T-cell (primary cell): Measurements from ENCODE around the gene BAIAP2. TPM values are rescaled to one million over a fixed set of nuclear protein-coding genes. Genes with fewer than 3 reads are reported as not detected.
A peak's percentile ranks its signal among the peaks of the same experiment; 100 is the strongest.

Source experiments
- ATAC-seq, 4 experiments: fragments of 200-7000 bp in 3 of 4; fragments of 150-1000 bp in 1 of 4; cut with Tn5 transposase; replicated peaks in 1 of 4; 1 replicate in 3 of 4; 2 replicates in 1 of 4; pipeline ENCODE4 v1.10.0; 2021; ENCODE audit warnings: moderate library complexity in 3 of 4, mild to moderate bottlenecking in 2 of 4, moderate number of reproducible peaks in 1 of 4
- CTCF ChIA-PET, 2 donors: fragments of 300-600 bp; sonication (Branson Sonifier 250); formaldehyde crosslinking; loops; one replicate each; lab custom pipeline; 2022; ENCODE audit warnings: antibody characterized with exemption in 2 of 2; lab: Charles Lee
- POLR2A ChIA-PET, 2 donors: fragments of 300-600 bp; sonication (Branson Sonifier 250); formaldehyde crosslinking; loops; one replicate each; lab custom pipeline; 2022; ENCODE audit warnings: antibody characterized with exemption in 2 of 2; lab: Charles Lee
- DNase-seq, 35 experiments: peaks; one replicate each; pipeline versions ENCODE4 v3.0.0 to v3.0.0-alpha.2; 2013 to 2023
- H3K27ac ChIP-seq: one replicate; pipeline ENCODE4 v1.5.1; 2013; ENCODE audit warnings: low read length
- H3K27me3 ChIP-seq, 2 experiments: replicated peaks in 1 of 2; 1 replicate in 1 of 2; 2 replicates in 1 of 2; pipeline versions ENCODE4 v1.6.1 to v1.7.0; 2013; ENCODE audit warnings: low read length in 1 of 2, mixed read lengths in 1 of 2; ENCODE audit not compliant: control insufficient read depth in 2 of 2, insufficient read depth in 2 of 2; ENCODE audit errors: extremely low read depth in 1 of 2
- H3K36me3 ChIP-seq, 2 donors: 1 replicate in 1 of 2; 2 replicates in 1 of 2; pipeline versions ENCODE4 v1.6.1 to v1.7.0; 2013; ENCODE audit warnings: low read length in 1 of 2; ENCODE audit not compliant: control insufficient read depth in 2 of 2, insufficient read depth in 1 of 2; ENCODE audit errors: extremely low read depth in 1 of 2
- H3K4me1 ChIP-seq, 2 experiments: 1 replicate in 1 of 2; 2 replicates in 1 of 2; pipeline versions ENCODE4 v1.6.1 to v1.7.0; 2013; ENCODE audit warnings: low read length in 2 of 2, mixed read lengths in 1 of 2; ENCODE audit not compliant: insufficient read depth in 2 of 2, control insufficient read depth in 1 of 2; ENCODE audit errors: extremely low read depth in 1 of 2
- H3K4me3 ChIP-seq, 2 donors: 1 replicate in 1 of 2; 2 replicates in 1 of 2; pipeline versions ENCODE4 v1.5.1 to v1.7.0; 2013; ENCODE audit warnings: mild to moderate bottlenecking in 2 of 2, low read length in 1 of 2, moderate library complexity in 1 of 2; ENCODE audit not compliant: control insufficient read depth in 1 of 2; ENCODE audit errors: extremely low read depth in 1 of 2
- H3K9me3 ChIP-seq: 2 replicates; pipeline ENCODE4 v1.7.0; 2013
- H3K27ac Mint-ChIP-seq, 2 donors: one replicate each; pipeline ENCODE4 v1.8.0; 2020 to 2021; ENCODE audit warnings: mild to moderate bottlenecking in 2 of 2, mixed read lengths in 2 of 2
- H3K27me3 Mint-ChIP-seq, 2 donors: one replicate each; pipeline ENCODE4 v1.8.0; 2021 to 2022; ENCODE audit warnings: mixed read lengths in 2 of 2
- H3K36me3 Mint-ChIP-seq: one replicate; pipeline ENCODE4 v1.8.0; 2021; ENCODE audit warnings: mixed read lengths
- H3K4me1 Mint-ChIP-seq, 3 donors: one replicate each; pipeline ENCODE4 v1.8.0; 2020 to 2022; ENCODE audit warnings: mixed read lengths in 3 of 3, mild to moderate bottlenecking in 1 of 3
- H3K4me3 Mint-ChIP-seq, 3 donors: one replicate each; pipeline ENCODE4 v1.8.0; 2020 to 2022; ENCODE audit warnings: mild to moderate bottlenecking in 3 of 3, mixed read lengths in 3 of 3, moderate library complexity in 3 of 3
- H3K9me3 Mint-ChIP-seq, 3 donors: one replicate each; pipeline ENCODE4 v1.8.0; 2020 to 2022; ENCODE audit warnings: mixed read lengths in 3 of 3
- WGBS: methylation state at CpG from one replicate; pipeline ENCODE4 v1.1.5; 2013; ENCODE audit warnings: missing lambda C conversion rate; ENCODE audit not compliant: insufficient coverage; 5-methylcytosine and 5-hydroxymethylcytosine counted together
- total RNA-seq, 35 experiments: library from RNA in 6 of 35; stranded (reverse) in 6 of 35; fragments of 120-200 nt in 1 of 35; gene quantifications; one replicate each; pipeline versions ENCODE4 v1.2.1 to v1.2.4 and lab custom pipeline; 2013 to 2026

BAIAP2 gene
- total RNA-seq, 5 donors from 2014 or later (not counting 1 experiment from before 2014, with no cell fraction given): 6.3 to 12.0 (median 10.1) TPM

DNA sequence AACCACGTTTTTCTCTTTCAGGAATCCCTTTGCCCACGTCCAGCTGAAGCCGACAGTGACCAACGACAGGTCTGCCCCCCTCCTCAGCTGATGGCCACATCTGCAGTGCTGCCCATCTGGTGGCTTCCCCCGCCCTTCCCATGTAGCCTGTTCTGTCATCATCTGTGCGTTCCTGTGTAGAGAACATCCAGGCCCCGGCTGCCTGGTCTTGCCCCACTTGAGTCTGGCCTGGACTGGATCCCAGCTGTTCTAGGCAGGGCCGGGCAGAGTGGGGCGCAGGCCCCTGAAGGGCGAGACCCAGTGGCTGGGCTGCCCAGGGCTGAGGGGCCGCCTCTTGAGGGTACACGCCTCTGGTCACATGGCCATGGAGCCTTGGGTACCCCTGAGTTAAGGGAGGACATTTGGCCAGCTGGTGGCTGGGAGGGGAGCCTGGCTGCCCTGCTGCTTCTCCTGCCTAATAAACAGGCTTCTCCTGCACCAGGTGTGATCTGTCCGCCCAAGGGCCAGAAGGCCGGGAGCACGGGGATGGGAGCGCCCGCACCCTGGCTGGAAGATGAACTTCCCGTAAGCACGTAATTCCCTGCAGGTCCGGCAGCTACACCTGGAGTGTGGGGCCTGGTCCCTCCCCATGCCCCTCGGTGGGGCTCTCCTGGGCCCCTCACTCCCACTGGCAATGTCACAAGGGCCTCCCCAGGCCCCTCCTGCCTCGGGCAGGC lies 81.0 kb downstream of the BAIAP2 start:
- Histone ChIP-seq H3K36me3 (no peaks in the 10 kb centered on the region), H3K27ac (no peak overlapping the region), H3K4me3 (no peak overlapping the region), H3K27me3 (peaks cover 0 to 33% of the 10 kb centered on the region in 2 experiments), H3K4me1 (peaks cover 0 to 14% of the 10 kb centered on the region in 2 experiments), H3K9me3 (no peaks in the 10 kb centered on the region)
- Mint-ChIP-seq H3K27ac (no peak overlapping the region), H3K9me3 (no peaks in the 10 kb centered on the region), H3K4me1 (peaks cover 0 to 6% (median 5%) of the 10 kb centered on the region in 3 donors), H3K4me3 (no peak overlapping the region), H3K36me3 (no peaks in the 10 kb centered on the region), H3K27me3 (peaks cover 0 to 4% of the 10 kb centered on the region in 2 donors)
- ATAC-seq (no peak), DNase-seq (no peak)
- ChIA-PET CTCF (no interaction called here), POLR2A (no interaction called here)
- 89% methylated on average over 21 of the region's 22 CpGs for WGBS

DNA sequence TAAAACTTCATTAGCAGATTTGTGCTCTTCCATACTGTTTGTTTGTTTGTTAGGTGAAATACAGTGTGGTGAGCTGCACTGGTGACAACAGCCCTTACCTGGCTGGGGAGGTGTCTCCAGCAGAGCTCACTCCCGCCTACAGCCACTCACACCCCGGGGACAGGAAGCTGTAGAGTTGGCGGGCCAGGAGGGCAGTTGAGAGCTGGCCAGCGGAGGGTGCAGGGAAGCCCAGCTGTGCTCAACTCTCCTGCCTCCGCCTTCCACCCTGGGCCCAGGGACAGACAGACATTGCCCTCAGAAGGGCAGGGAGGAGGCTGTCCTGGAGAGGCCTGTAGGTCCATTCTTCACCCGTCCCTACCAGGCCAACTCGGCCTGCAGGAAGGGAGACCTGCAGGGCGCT lies 81.8 kb downstream of the BAIAP2 start:
- peaks cover 0 to 33% of the 10 kb centered on the region in 2 experiments for H3K27me3 ChIP-seq
- ATAC-seq (no peak), DNase-seq (no peak)
- H3K36me3 ChIP-seq: no peaks in the 10 kb centered on the region
- H3K4me1 Mint-ChIP-seq: peaks cover 0 to 6% (median 5%) of the 10 kb centered on the region in 3 donors
- 65% methylated on average over 3 of the region's 8 CpGs for WGBS
- H3K9me3 Mint-ChIP-seq: no peaks in the 10 kb centered on the region
- ChIA-PET POLR2A (no interaction called here), CTCF (no interaction called here)
- H3K4me3 ChIP-seq: no peak overlapping the region
- H3K4me1 ChIP-seq: peaks cover 0 to 14% of the 10 kb centered on the region in 2 experiments
- peaks cover 0 to 4% of the 10 kb centered on the region in 2 donors for H3K27me3 Mint-ChIP-seq
- no peak overlapping the region for H3K27ac Mint-ChIP-seq
- no peak overlapping the region for H3K27ac ChIP-seq
- H3K9me3 ChIP-seq: no peaks in the 10 kb centered on the region
- H3K4me3 Mint-ChIP-seq: no peak overlapping the region
- no peaks in the 10 kb centered on the region for H3K36me3 Mint-ChIP-seq

DNA sequence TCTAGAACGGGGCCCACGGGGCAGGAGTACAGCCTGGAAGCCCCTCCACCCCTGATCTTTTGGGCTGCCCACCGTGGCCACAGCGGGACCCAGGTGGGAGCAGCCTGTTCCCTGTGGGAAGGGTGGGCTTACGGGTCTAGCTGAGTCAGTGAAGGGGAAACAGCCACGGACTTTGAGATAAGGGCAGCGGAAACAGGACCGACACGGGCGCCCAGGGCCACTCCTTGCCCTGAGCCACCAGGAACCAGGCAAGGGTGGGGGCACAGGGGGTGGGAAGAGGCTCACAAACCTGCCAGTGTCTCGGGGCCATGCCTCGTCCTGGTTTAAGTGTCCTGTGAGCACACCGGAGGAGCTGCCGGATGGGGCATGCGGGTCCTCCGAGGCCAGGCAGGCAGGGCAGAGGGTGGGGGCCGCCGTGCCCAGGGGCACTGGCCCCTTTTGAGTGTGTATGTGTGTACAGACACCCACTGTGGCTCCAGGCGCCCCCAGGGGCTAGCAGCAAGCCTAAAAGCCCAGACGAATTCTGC lies 82.8 kb downstream of the BAIAP2 start:
- Histone ChIP-seq H3K4me1 (peaks cover 0 to 14% of the 10 kb centered on the region in 2 experiments), H3K27ac (no peak overlapping the region), H3K9me3 (no peaks in the 10 kb centered on the region), H3K27me3 (peaks cover 0 to 33% of the 10 kb centered on the region in 2 experiments), H3K4me3 (no peak overlapping the region), H3K36me3 (no peaks in the 10 kb centered on the region)
- peaks cover 0 to 4% of the 10 kb centered on the region in 2 donors for H3K27me3 Mint-ChIP-seq
- DNase-seq (no peak), ATAC-seq (no peak)
- H3K27ac Mint-ChIP-seq: no peak overlapping the region
- H3K9me3 Mint-ChIP-seq: no peaks in the 10 kb centered on the region
- no peak overlapping the region for H3K4me3 Mint-ChIP-seq
- ChIA-PET POLR2A (no interaction called here), CTCF (no interaction called here)
- 92% methylated on average over 13 of the region's 20 CpGs for WGBS
- H3K4me1 Mint-ChIP-seq: peaks cover 0 to 6% (median 5%) of the 10 kb centered on the region in 3 donors
- no peaks in the 10 kb centered on the region for H3K36me3 Mint-ChIP-seq

DNA sequence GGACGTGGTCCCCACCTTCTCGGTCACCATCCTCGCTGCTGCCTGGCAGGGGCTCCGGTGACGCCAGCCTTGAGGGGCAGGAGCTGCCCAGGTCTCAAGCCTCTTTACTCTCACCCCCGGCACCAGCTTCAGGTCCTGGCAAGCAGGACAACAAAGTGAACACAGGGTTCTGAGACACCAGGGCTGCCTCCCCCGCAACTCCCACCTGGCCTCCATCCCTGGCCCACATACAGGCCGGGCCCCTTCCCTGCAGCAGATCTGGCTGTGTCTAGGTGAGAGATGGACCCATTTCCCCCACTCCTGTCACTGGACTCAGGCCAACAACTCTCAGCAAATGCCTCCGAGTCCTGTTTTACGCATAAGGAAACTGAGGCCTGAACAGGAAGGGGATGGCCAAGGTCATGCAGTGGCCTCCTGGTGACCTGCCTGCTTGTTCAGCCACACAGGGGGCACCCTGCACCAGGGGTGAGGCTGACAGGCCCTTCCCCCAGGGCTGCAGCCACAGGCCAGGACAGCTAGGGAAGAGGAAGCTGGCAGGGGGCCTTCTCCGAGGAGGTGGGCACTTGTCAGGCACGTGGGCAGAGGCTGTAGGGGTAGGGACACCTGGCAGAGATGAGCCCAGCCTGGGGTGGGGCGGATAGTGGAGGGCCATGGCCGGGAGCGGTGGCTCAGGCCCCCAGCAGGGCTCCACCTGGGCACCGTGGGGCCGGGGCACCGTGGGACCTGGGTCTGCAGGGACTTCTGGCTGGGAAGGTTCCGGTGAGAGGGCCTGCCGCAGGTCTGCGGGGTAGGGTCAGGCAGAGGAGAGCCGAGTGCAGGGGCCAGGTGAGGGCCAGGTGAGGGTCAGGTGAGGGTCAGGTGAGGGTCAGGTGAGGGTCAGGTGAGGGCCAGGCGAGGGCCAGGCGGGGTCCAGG lies 83.6 kb downstream of the BAIAP2 start:
- Mint-ChIP-seq H3K9me3 (no peaks in the 10 kb centered on the region), H3K27me3 (peaks cover 0 to 4% of the 10 kb centered on the region in 2 donors), H3K4me1 (peaks cover 0 to 6% (median 5%) of the 10 kb centered on the region in 3 donors), H3K36me3 (no peaks in the 10 kb centered on the region), H3K27ac (no peak overlapping the region), H3K4me3 (peak overlapping the region in 2 of 3 donors; percentile 37 to 58)
- Histone ChIP-seq H3K36me3 (no peaks in the 10 kb centered on the region), H3K9me3 (no peaks in the 10 kb centered on the region), H3K4me3 (peak overlapping the region in 1 of 2 donors; percentile 19), H3K4me1 (peaks cover 0 to 14% of the 10 kb centered on the region in 2 experiments), H3K27ac (no peak overlapping the region), H3K27me3 (peaks cover 0 to 33% of the 10 kb centered on the region in 2 experiments)
- ATAC-seq (no peak), DNase-seq (no peak)
- ChIA-PET CTCF (no interaction called here), POLR2A (no interaction called here)
- WGBS: 76% methylated on average over 20 of the region's 24 CpGs

DNA sequence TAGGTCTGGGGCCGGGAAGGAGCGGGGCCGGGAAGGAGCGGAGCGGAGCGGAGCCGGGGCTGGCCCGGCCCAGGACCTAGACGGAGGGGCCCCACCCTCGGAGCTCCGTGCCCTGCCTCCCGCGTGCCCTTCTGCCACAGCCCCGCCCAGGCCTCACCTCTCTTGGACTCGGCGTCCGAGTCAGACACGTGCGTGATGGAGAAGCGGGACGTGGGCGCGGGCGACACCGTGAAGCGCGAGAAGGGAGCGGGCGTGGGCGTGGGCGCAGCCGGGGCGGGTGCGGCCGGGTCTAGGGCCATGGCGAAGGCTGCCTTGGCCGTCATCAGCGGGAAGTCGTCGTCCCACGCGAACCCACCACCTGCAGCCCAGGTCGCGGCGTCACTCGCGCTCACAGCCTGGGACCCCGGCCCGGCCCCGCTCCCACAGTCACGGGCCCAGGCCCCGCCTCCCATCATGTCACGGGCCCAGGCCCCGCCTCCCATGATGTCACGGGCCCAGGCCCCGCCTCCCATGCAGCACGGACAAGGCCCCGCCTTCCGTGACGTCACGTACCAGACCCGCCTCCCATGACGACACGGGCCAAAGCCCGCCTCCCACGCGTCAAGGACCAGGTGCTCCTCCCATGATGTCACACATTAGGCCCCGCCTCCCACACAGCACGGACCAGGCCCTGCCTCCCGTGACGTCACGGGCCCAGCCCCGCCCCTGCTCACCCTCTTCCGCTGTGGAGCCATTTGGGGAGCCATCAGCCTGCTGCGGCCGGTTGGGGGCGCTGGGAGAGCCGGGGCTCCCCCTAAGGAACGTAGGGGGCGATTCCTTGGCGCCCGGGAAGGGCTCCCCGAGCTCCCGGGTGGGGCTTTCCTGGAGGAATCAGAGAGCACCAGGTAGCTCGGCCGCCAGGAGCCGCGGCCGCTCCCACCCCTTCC lies 84.5 kb downstream of the BAIAP2 start:
- Mint-ChIP-seq H3K36me3 (no peaks in the 10 kb centered on the region), H3K4me3 (peak overlapping the region in 2 of 3 donors; percentile 58 to 59), H3K9me3 (no peaks in the 10 kb centered on the region), H3K27ac (no peak overlapping the region), H3K4me1 (peaks cover 0 to 6% (median 5%) of the 10 kb centered on the region in 3 donors), H3K27me3 (peaks cover 0 to 4% of the 10 kb centered on the region in 2 donors)
- DNase-seq (peak; percentile 23 to 91 (median 82)), ATAC-seq (peak; percentile 58 to 84 (median 66))
- ChIA-PET CTCF (interaction anchor here in 1 of 2 donors (0.5 kb wide), 1 partner anchor 973 kb away, joined by 3 read pairs; no protein-coding TSS in a partner anchor), POLR2A (no interaction called here)
- H3K36me3 ChIP-seq: no peaks in the 10 kb centered on the region
- H3K27ac ChIP-seq: no peak overlapping the region
- peak overlapping the region; percentile 19 to 26 for H3K4me3 ChIP-seq
- H3K4me1 ChIP-seq: peaks cover 0 to 14% of the 10 kb centered on the region in 2 experiments
- no peaks in the 10 kb centered on the region for H3K9me3 ChIP-seq
- peaks cover 0 to 33% of the 10 kb centered on the region in 2 experiments for H3K27me3 ChIP-seq
- WGBS: 43% methylated on average over 76 of the region's 89 CpGs
